Bronchial smooth muscle cell (primary cell): ENCODE measurements around the gene DHX35. TPM values are rescaled to one million over a fixed set of nuclear protein-coding genes. Genes with fewer than 3 reads are reported as not detected.

ENCODE experiments used
- total RNA-seq: library from RNA; depleted of rRNA; stranded (reverse); fragments of >200 nt; gene quantifications from 2 replicates; pipeline ENCODE4 v1.2.1, GENCODE V29; 2014

DHX35 gene
- total RNA-seq = 8.0 and 10.8 TPM in 2 replicates

GRCh38 chr20:38962044-38962927, at the start of gene DHX35:
TSS of gene DHX35 (plus strand) at chr20:38962344. CDS start at chr20:38962368, 24 bp downstream.

DNA sequence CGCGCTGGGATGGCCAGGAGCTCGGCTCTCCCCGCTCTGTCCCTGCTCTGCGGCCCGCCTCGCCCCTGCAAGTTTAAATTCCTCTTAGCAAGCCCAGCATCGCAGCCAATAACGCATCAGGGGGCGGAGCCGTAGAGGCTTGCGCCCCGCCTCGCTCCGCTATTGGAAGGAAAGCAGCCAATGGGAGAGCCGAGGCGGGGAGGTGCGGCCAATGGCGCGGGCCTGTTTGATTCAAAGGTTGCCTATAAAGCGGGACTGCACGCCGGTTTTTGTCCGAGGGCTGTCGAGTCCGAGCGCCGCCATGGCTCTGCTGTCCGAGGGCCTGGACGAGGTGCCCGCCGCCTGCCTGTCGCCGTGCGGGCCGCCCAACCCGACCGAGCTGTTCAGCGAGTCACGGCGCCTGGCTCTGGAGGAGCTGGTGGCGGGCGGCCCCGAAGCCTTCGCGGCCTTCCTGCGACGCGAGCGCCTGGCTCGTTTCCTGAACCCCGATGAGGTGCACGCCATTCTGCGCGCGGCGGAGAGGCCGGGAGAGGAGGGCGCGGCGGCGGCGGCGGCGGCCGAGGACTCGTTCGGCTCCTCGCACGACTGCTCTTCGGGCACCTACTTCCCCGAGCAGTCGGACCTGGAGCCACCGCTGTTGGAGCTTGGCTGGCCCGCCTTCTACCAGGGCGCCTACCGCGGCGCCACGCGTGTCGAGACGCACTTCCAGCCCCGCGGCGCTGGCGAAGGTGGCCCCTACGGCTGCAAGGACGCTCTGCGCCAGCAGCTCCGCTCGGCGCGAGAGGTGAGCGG, 35.8 kb upstream of the DHX35 start, which contains the start of gene FAM83D:
Gene FAM83D (plus strand): TSS at position 276 of the 792 bp plus-strand sequence. CDS start 26 bp downstream, at position 302.

Other genes with a start within 250 kb of the DHX35 start
- gene SLC32A1, start 237.9 kb upstream of the DHX35 start, total RNA-seq = not detected in 2 replicates
- 3.2 and 4.4 TPM in 2 replicates for gene ACTR5, start 213.9 kb upstream of the DHX35 start, total RNA-seq
- gene PPP1R16B, start 156.6 kb upstream of the DHX35 start, total RNA-seq = under 0.01 TPM in 2 replicates
- gene FAM83D, start 35.9 kb upstream of the DHX35 start, total RNA-seq = 0.52 and 3.5 TPM in 2 replicates